CD4-positive, alpha-beta T cell treated with Interleukin-2 at 100 ng/mL for 4 hours (primary cell): ENCODE data around the gene XRCC2.
"Not testable (repeated sequence)": the region's sequence is repeated elsewhere in the genome, so short reads cannot be mapped to it uniquely, and the experiment has no call there.

Source experiments
- DNase-seq: peaks from one replicate; pipeline ENCODE4 v3.0.0-alpha.2; 2020; ENCODE audit warnings: low spot score

Gene XRCC2

GRCh38 chr7:152664636-152665035 is 11.3 kb downstream of the XRCC2 start:
- DNase-seq, result no peak

GRCh38 chr7:152663931-152664330 is 12.0 kb downstream of the XRCC2 start:
- no peak for DNase-seq

- DNase-seq, result no peak
These were observed 12.7 kb downstream of the XRCC2 start for GRCh38 chr7:152663148-152663740.

- DNase-seq, result no peak
These were observed 14.5 kb downstream of the XRCC2 start for GRCh38 chr7:152661479-152661878.

GRCh38 chr7:152660021-152660420 is 15.9 kb downstream of the XRCC2 start:
- no peak for DNase-seq

- no peak for DNase-seq
These were observed 21.0 kb downstream of the XRCC2 start for GRCh38 chr7:152654971-152655370.

- no peak for DNase-seq
These were observed 26.7 kb downstream of the XRCC2 start for GRCh38 chr7:152649220-152649619.

- DNase-seq, result no peak
These were observed 28.9 kb downstream of the XRCC2 start for GRCh38 chr7:152647009-152647408.

- not testable (repeated sequence) for DNase-seq
These were observed 29.4 kb downstream of the XRCC2 start for GRCh38 chr7:152646579-152646978.

GRCh38 chr7:152643979-152644559 is 31.9 kb downstream of the XRCC2 start:
- no peak for DNase-seq

GRCh38 chr7:152641384-152641783 is 34.6 kb downstream of the XRCC2 start:
- no peak for DNase-seq

GRCh38 chr7:152640829-152641228 is 35.1 kb downstream of the XRCC2 start:
- DNase-seq, result no peak

- DNase-seq, result no peak
These were observed 37.9 kb downstream of the XRCC2 start for GRCh38 chr7:152637920-152638580.

- DNase-seq, result no peak
These were observed 38.8 kb downstream of the XRCC2 start for GRCh38 chr7:152637161-152637560.

- no peak for DNase-seq
These were observed 39.5 kb downstream of the XRCC2 start for GRCh38 chr7:152636441-152636840.

- no peak for DNase-seq
These were observed 42.4 kb downstream of the XRCC2 start for GRCh38 chr7:152633504-152633903.

- DNase-seq, result no peak
These were observed 42.9 kb downstream of the XRCC2 start for GRCh38 chr7:152633072-152633471.

- DNase-seq, result not testable (repeated sequence)
These were observed 47.2 kb downstream of the XRCC2 start for GRCh38 chr7:152628772-152629171.

GRCh38 chr7:152624228-152624627 is 51.7 kb downstream of the XRCC2 start:
- DNase-seq, result no peak

- DNase-seq, result no peak
These were observed 54.5 kb downstream of the XRCC2 start for GRCh38 chr7:152621426-152621825.

- DNase-seq, result no peak
These were observed 56.8 kb downstream of the XRCC2 start for GRCh38 chr7:152619027-152619739.

GRCh38 chr7:152618427-152618826 is 57.5 kb downstream of the XRCC2 start:
- no peak for DNase-seq

- no peak for DNase-seq
These were observed 58.9 kb downstream of the XRCC2 start for GRCh38 chr7:152617056-152617455.
